ENCODE data around the gene EIF4EBP2. TPM values are rescaled to one million over a fixed set of nuclear protein-coding genes. Genes with fewer than 3 reads are reported as not detected.

The EIF4EBP2 gene
- total and polyA plus RNA-seq, 2 of the 13 experiments (the other 11 are each of a cell fraction or from before 2014, with no cell fraction given), result 16.9 to 22.0 TPM

GRCh38 chr10:70466951-70467350 is 63.0 kb downstream of the EIF4EBP2 start (continued):
- TF ChIP-seq, protein P1, sequence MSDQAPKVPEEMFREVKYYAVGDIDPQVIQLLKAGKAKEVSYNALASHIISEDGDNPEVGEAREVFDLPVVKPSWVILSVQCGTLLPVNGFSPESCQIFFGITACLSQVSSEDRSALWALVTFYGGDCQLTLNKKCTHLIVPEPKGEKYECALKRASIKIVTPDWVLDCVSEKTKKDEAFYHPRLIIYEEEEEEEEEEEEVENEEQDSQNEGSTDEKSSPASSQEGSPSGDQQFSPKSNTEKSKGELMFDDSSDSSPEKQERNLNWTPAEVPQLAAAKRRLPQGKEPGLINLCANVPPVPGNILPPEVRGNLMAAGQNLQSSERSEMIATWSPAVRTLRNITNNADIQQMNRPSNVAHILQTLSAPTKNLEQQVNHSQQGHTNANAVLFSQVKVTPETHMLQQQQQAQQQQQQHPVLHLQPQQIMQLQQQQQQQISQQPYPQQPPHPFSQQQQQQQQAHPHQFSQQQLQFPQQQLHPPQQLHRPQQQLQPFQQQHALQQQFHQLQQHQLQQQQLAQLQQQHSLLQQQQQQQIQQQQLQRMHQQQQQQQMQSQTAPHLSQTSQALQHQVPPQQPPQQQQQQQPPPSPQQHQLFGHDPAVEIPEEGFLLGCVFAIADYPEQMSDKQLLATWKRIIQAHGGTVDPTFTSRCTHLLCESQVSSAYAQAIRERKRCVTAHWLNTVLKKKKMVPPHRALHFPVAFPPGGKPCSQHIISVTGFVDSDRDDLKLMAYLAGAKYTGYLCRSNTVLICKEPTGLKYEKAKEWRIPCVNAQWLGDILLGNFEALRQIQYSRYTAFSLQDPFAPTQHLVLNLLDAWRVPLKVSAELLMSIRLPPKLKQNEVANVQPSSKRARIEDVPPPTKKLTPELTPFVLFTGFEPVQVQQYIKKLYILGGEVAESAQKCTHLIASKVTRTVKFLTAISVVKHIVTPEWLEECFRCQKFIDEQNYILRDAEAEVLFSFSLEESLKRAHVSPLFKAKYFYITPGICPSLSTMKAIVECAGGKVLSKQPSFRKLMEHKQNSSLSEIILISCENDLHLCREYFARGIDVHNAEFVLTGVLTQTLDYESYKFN (CRISPR knock-in tag; conservative IDR thresholded peaks at IDR 0.05), result no peak
- TF ChIP-seq, protein P2, sequence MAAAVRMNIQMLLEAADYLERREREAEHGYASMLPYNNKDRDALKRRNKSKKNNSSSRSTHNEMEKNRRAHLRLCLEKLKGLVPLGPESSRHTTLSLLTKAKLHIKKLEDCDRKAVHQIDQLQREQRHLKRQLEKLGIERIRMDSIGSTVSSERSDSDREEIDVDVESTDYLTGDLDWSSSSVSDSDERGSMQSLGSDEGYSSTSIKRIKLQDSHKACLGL (CRISPR knock-in tag; IDR thresholded peaks at IDR 0.05), result no peak
- TF ChIP-seq HHEX (CRISPR knock-in tag; IDR thresholded peaks at IDR 0.05) (no peak), FOXO1 (CRISPR knock-in tag; IDR thresholded peaks at IDR 0.05) (no peak), ZNF710 (CRISPR knock-in tag; IDR thresholded peaks at IDR 0.05; ENCODE audit: borderline replicate concordance) (no peak), ZNF441 (CRISPR knock-in tag; IDR thresholded peaks at IDR 0.05; ENCODE audit: borderline replicate concordance) (no peak), ZGPAT (CRISPR knock-in tag; IDR thresholded peaks at IDR 0.05) (no peak), NFAT5 (CRISPR knock-in tag; IDR thresholded peaks at IDR 0.05) (no peak), ZNF850 (CRISPR knock-in tag; conservative IDR thresholded peaks at IDR 0.05) (no peak)
- TF ChIP-seq, protein P3, sequence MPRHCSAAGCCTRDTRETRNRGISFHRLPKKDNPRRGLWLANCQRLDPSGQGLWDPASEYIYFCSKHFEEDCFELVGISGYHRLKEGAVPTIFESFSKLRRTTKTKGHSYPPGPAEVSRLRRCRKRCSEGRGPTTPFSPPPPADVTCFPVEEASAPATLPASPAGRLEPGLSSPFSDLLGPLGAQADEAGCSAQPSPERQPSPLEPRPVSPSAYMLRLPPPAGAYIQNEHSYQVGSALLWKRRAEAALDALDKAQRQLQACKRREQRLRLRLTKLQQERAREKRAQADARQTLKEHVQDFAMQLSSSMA (CRISPR knock-in tag; IDR thresholded peaks at IDR 0.05), result no peak
